Measurements from ENCODE around the gene C1orf198.

DNA sequence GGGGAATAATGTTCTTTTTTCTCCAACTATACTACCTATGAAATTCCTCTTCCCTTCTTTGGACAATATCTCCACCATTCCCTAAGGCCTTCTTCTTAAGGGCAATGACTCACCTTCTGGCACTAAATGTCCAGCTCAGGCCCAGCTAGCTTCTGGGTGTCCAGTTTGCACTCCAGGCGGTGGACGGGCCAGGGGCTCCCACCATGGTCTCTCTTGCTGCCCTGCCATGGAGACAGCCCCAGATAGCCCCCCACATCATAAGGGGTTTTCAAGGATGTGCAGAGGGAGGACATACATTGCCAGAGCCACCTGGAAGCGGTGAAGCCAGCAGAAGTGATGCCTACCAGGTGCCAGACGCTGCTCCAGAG lies 43.8 kb downstream of the C1orf198 start:
- no peak for TF ChIP-seq CTCF (optimal IDR thresholded peaks at IDR 0.05 in 1 of 3, IDR thresholded peaks at IDR 0.05 in 1 of 3, conservative IDR thresholded peaks at IDR 0.05 in 1 of 3; ENCODE audit: extremely low read depth in 1 of 3, insufficient read depth in 2 of 3, low read length in 3 of 3)
- no peak for TF ChIP-seq EZH2 (IDR thresholded peaks at IDR 0.05; ENCODE audit: low read length)

All from keratinocyte (primary cell).